K562 (cell line): ENCODE data around the gene ACY1. TPM values are rescaled to one million over a fixed set of nuclear protein-coding genes. Genes with fewer than 3 reads are reported as not detected.
A peak's percentile ranks its signal among the peaks of the same experiment; 100 is the strongest.

ENCODE experiments used
- ATAC-seq: fragments of 200-7000 bp; cut with Tn5 transposase; 3 replicates; pipeline ENCODE4 v1.9.1; 2020; ENCODE audit warnings: moderate library complexity
- BruUV-seq: library from RNA; stranded (reverse); fragments of 400-500 nt; replicated peaks from 2 replicates; lab custom pipeline; 2021; lab: Mats Ljungman, UMichigan
- CTCF ChIA-PET: fragments of 300-600 bp; formaldehyde crosslinking; extraction: SDS; loops from one replicate; lab custom pipeline; 2021; ENCODE audit warnings: low intra/inter-chr PET ratio; lab: Yijun Ruan, JAX
- POLR2A ChIA-PET: fragments of 300-600, 350-650 bp; sonication (Branson Sonifier 250); formaldehyde crosslinking; extraction: SDS; loops from one replicate; lab custom pipeline; 2021; ENCODE audit warnings: antibody characterized with exemption, inconsistent platforms; lab: Yijun Ruan, JAX
- DNase-seq, 4 experiments: peaks; one replicate each; pipeline versions ENCODE4 v3.0.0 to v3.0.0-alpha.2; 2011 to 2018; ENCODE audit warnings: low spot score in 3 of 4, mixed read lengths in 3 of 4; ENCODE audit errors: extremely low read depth in 1 of 4
- FAIRE-seq: peaks from 2 replicates; lab custom pipeline; 2011; peaks lifted over from hg19 to GRCh38; lab: Jason Lieb, UNC
- H2AFZ ChIP-seq: 2 replicates; pipeline ENCODE4 v1.6.0; 2011; ENCODE audit warnings: low read depth, low read length, control low read depth, inconsistent platforms
- H3K27ac ChIP-seq: fragments of 200-600 bp; 3 replicates; pipeline ENCODE4 v1.8.0; 2011; ENCODE audit warnings: low read depth, mild to moderate bottlenecking, control low read depth, inconsistent platforms, low read length, moderate library complexity, mixed read lengths; ENCODE audit errors: extremely low read depth
- H3K27me3 ChIP-seq, 2 experiments: fragments of 300-600 bp in 1 of 2; 2 replicates in 1 of 2; 3 replicates in 1 of 2; pipeline versions ENCODE4 v1.6.0 to v1.8.0; 2011; ENCODE audit warnings: inconsistent platforms in 2 of 2, low read length in 2 of 2, mild to moderate bottlenecking in 1 of 2, mixed read lengths in 1 of 2, moderate library complexity in 1 of 2; ENCODE audit not compliant: control insufficient read depth in 2 of 2, insufficient read depth in 2 of 2
- H3K36me3 ChIP-seq: fragments of 300-600 bp; 3 replicates; pipeline ENCODE4 v1.8.0; 2011; ENCODE audit warnings: mild to moderate bottlenecking, low read length, inconsistent platforms; ENCODE audit not compliant: control insufficient read depth, insufficient read depth
- H3K4me1 ChIP-seq, 2 experiments: fragments of 200-600 bp in 1 of 2; replicated peaks in 1 of 2; 2 replicates in 1 of 2; 3 replicates in 1 of 2; pipeline versions ENCODE4 v1.5.1 to v1.8.0; 2011; ENCODE audit warnings: inconsistent platforms in 2 of 2, low read length in 2 of 2, mild to moderate bottlenecking in 1 of 2, mixed read lengths in 1 of 2, moderate library complexity in 1 of 2; ENCODE audit not compliant: control insufficient read depth in 2 of 2, insufficient read depth in 2 of 2
- H3K4me2 ChIP-seq: 2 replicates; pipeline ENCODE4 v1.6.1; 2011; ENCODE audit warnings: low read length, control low read depth, inconsistent platforms, mixed read lengths; ENCODE audit not compliant: insufficient read depth
- H3K4me3 ChIP-seq: fragments of 200-600 bp; sonication (generic), shearing (Covaris generic); 2 replicates; pipeline ENCODE4 v1.5.1; 2016; ENCODE audit warnings: control low read depth, inconsistent platforms
- H3K79me2 ChIP-seq: fragments of 200-600 bp; 3 replicates; pipeline ENCODE4 v1.8.0; 2011; ENCODE audit warnings: low read length, inconsistent platforms; ENCODE audit not compliant: control insufficient read depth, insufficient read depth
- H3K9ac ChIP-seq, 2 experiments: 2 replicates each; pipeline versions ENCODE4 v1.6.0 to v1.6.1; 2011; ENCODE audit warnings: low read depth in 2 of 2, low read length in 2 of 2, control low read depth in 1 of 2, inconsistent platforms in 1 of 2, mild to moderate bottlenecking in 1 of 2, mixed read lengths in 1 of 2; ENCODE audit not compliant: insufficient read depth in 1 of 2
- H3K9me1 ChIP-seq: one replicate; pipeline ENCODE4 v1.6.0; 2011; ENCODE audit warnings: inconsistent platforms, mild to moderate bottlenecking, low read length, moderate library complexity; ENCODE audit not compliant: control insufficient read depth, insufficient read depth
- H3K9me3 ChIP-seq: replicated peaks from 2 replicates; pipeline ENCODE4 v1.5.1; 2011; ENCODE audit warnings: low read depth, low read length, inconsistent platforms; ENCODE audit not compliant: control insufficient read depth, insufficient read depth
- H4K20me1 ChIP-seq: replicated peaks from 2 replicates; pipeline ENCODE4 v1.6.1; 2011; ENCODE audit warnings: low read length, inconsistent platforms, mixed read lengths; ENCODE audit not compliant: control insufficient read depth, insufficient read depth
- GTF2A2 ChIP-seq: IDR thresholded peaks from 2 replicates; pipeline ENCODE4 v1.6.1; 2016; ENCODE audit warnings: mild to moderate bottlenecking, missing genetic modification characterization, missing compliant biosample characterization
- POLR2G ChIP-seq: fragments of 200-400 bp; formaldehyde crosslinking; IDR thresholded peaks from 2 replicates; pipeline ENCODE4 v1.6.1; 2017; ENCODE audit warnings: low read depth, mild to moderate bottlenecking, antibody characterized with exemption, low read length, moderate library complexity
- RBFOX2 ChIP-seq: fragments of 200-400 bp; formaldehyde crosslinking; IDR thresholded peaks from 2 replicates; pipeline ENCODE4 v1.6.1; 2017; ENCODE audit warnings: low read depth, mild to moderate bottlenecking, low read length, moderate library complexity
- ZBTB33 ChIP-seq: sonication (generic); formaldehyde crosslinking; IDR thresholded peaks from 2 replicates; pipeline ENCODE4 v1.8.1; 2023; ENCODE audit warnings: mild to moderate bottlenecking, missing genetic modification reagents
- ZNF23 ChIP-seq: fragments of 250-450 bp; sonication (Bioruptor Pico); IDR thresholded peaks from 2 replicates; pipeline ENCODE4 v1.4.0; 2020; ENCODE audit warnings: mild to moderate bottlenecking
- WGBS: fragments of 100-300 bp; shearing (Covaris generic); methylation state at CpG from one replicate; pipeline ENCODE4 v1.1.6; 2016; ENCODE audit warnings: low coverage, mixed read lengths; ENCODE audit not compliant: insufficient coverage; ENCODE audit errors: missing lambda C conversion rate; 5-methylcytosine and 5-hydroxymethylcytosine counted together
- in situ Hi-C: fragments of 300-500 bp; cut with MboI; formaldehyde crosslinking; loops from 4 replicates; pipeline ENCODE4 v1.15.0; 2018; ENCODE audit warnings: inconsistent platforms, mixed read lengths
- intact Hi-C: fragments of 100-400 bp; cut with micrococcal nuclease; formaldehyde crosslinking; loops from 2 replicates; pipeline ENCODE4 v1.14.2; 2022
- polyA plus RNA-seq, 8 experiments: library from polyadenylated mRNA; depleted of rRNA in 4 of 8; stranded (reverse) in 5 of 8; unstranded in 3 of 8; fragments of >200 nt; fragmentation: Nextera tagmentation in 2 of 8; fragmentation: Illumina TruSeq in 1 of 8; extraction: Ambion mirVana in 2 of 8; extraction: Trizol in 1 of 8; gene quantifications; 2 replicates each; pipeline versions ENCODE4 v1.2.1 to v1.2.3, GENCODE V29; 2011 to 2014; ENCODE audit warnings: inconsistent platforms in 1 of 8, missing spikeins in 1 of 8
- total RNA-seq, 7 experiments: library from RNA; depleted of rRNA in 6 of 7; stranded (reverse); fragments of >200 nt in 6 of 7; fragmentation: Illumina TruSeq in 2 of 7; extraction: Trizol in 2 of 7; gene quantifications; 2 replicates each; pipeline versions ENCODE4 v1.2.1 to v1.2.3, GENCODE V29; 2011 to 2021; ENCODE audit warnings: low replicate concordance in 1 of 7

ACY1 gene
- total and polyA plus RNA-seq, 9 of the 15 experiments (the other 6 are each of a cell fraction or from before 2014, with no cell fraction given) = 70.7 to 195 (median 123) TPM

- in situ Hi-C loops = no loop called here
- peak in 1 of 4 experiments; percentile 5 for DNase-seq
- POLR2A ChIA-PET = interaction anchor here (1.5 kb wide), 1 partner anchor 14 kb away, joined by 6 read pairs; the partner anchor contains the start of gene ABHD14A
- Histone ChIP-seq H3K79me2 (peaks cover 42% of the 10 kb centered on the region), H3K36me3 (peaks cover 47% of the 10 kb centered on the region), H3K9me3 (no peaks in the 10 kb centered on the region), H3K4me3 (no peak overlapping the region), H3K27ac (no peak overlapping the region), H3K9ac (peak overlapping the region in 1 of 2 experiments; percentile 50; a peak in 1 of 4 replicates)
- intact Hi-C loops = no loop called here
- ATAC-seq = no peak
- 73% methylated on average over 8 of the region's 15 CpGs for WGBS
- TF ChIP-seq ZNF23 (CRISPR knock-in tag) = no peak
- no peak for TF ChIP-seq GTF2A2
- peak; percentile 69 for TF ChIP-seq ZBTB33 (CRISPR knock-in tag)
- peak; percentile 43 for TF ChIP-seq POLR2G
- TF ChIP-seq RBFOX2 = peak; percentile 38; the same call in 1 of the 2 replicates
- TF ChIP-seq, all 486 proteins: peak for 3
- CTCF ChIA-PET = no interaction called here
- Histone ChIP-seq H4K20me1 (no peaks in the 10 kb centered on the region), H3K27me3 (no peaks in the 10 kb centered on the region), H3K4me2 (no peak overlapping the region), H2AFZ (no peak overlapping the region), H3K9me1 (no peaks in the 10 kb centered on the region), H3K4me1 (peaks cover 34 to 60% of the 10 kb centered on the region in 2 experiments; a peak in 4 of 5 replicates)
- no peak for FAIRE-seq
- BruUV-seq = no TSS peak
Measured at GRCh38 chr3:51988286-51989146, 5.2 kb downstream of the ACY1 start.
